Kidney (tissue), 14 donors: ENCODE measurements around the gene RGS4. TPM values are rescaled to one million over a fixed set of nuclear protein-coding genes. Genes with fewer than 3 reads are reported as not detected.
A peak's percentile ranks its signal among the peaks of the same experiment; 100 is the strongest.

Experiments
- DNase-seq, 5 donors: peaks; one replicate each; pipeline ENCODE4 v3.0.0-alpha.2; 2013 to 2020
- FAIRE-seq: peaks from 2 replicates; lab custom pipeline; 2012; peaks lifted over from hg19 to GRCh38; lab: Jason Lieb, UNC
- H3K27ac ChIP-seq, 2 donors: one replicate each; pipeline ENCODE4 v1.7.0; 2013; ENCODE audit warnings: low read depth in 2 of 2, low read length in 2 of 2, inconsistent platforms in 1 of 2
- H3K27me3 ChIP-seq: one replicate; pipeline ENCODE4 v1.7.1; 2013; ENCODE audit warnings: low read length, inconsistent platforms; ENCODE audit not compliant: control insufficient read depth, insufficient read depth
- H3K36me3 ChIP-seq, 3 donors: one replicate each; pipeline versions ENCODE4 v1.7.0 to v1.7.1; 2013; ENCODE audit warnings: low read length in 3 of 3, control low read depth in 1 of 3, inconsistent platforms in 1 of 3; ENCODE audit not compliant: insufficient read depth in 3 of 3, control insufficient read depth in 2 of 3
- H3K4me1 ChIP-seq, 3 donors: one replicate each; pipeline versions ENCODE4 v1.7.0 to v1.7.1; 2013; ENCODE audit warnings: low read length in 3 of 3, inconsistent platforms in 1 of 3, low read depth in 1 of 3; ENCODE audit not compliant: control insufficient read depth in 2 of 3, insufficient read depth in 2 of 3
- H3K4me3 ChIP-seq, 3 donors: one replicate each; pipeline versions ENCODE4 v1.7.0 to v1.8.1; 2013; ENCODE audit warnings: low read length in 3 of 3, control low read depth in 1 of 3, inconsistent platforms in 1 of 3
- H3K9ac ChIP-seq, 3 donors: one replicate each; pipeline versions ENCODE4 v1.7.0 to v1.7.1; 2013; ENCODE audit warnings: low read length in 3 of 3, control low read depth in 1 of 3, inconsistent platforms in 1 of 3
- H3K9me3 ChIP-seq, 3 donors: one replicate each; pipeline versions ENCODE4 v1.7.0 to v1.7.1; 2013; ENCODE audit warnings: low read length in 3 of 3, control low read depth in 1 of 3, inconsistent platforms in 1 of 3; ENCODE audit not compliant: control insufficient read depth in 2 of 3, insufficient read depth in 1 of 3
- CTCF ChIP-seq: IDR thresholded peaks from 3 replicates; pipeline ENCODE4 v1.5.1; 2012; ENCODE audit warnings: mild to moderate bottlenecking, moderate library complexity, borderline replicate concordance; ENCODE audit not compliant: insufficient read depth; ENCODE audit errors: extremely low read depth
- intact Hi-C: fragments of 100-400 bp; cut with DNase I; formaldehyde crosslinking; loops from one replicate; pipeline ENCODE4 v1.11.1; 2022
- polyA plus RNA-seq: library from polyadenylated mRNA; stranded (reverse); fragments of 350-450 nt; fragmentation: Illumina TruSeq; extraction: RNeasy Lipid Tissue Mini Kit (QIAGEN cat#74804); gene quantifications from one replicate; pipeline ENCODE4 v1.2.3, GENCODE V29; 2014; ENCODE audit warnings: low read depth, low replicate concordance; ENCODE audit not compliant: insufficient read depth
- total RNA-seq: library from RNA; stranded (reverse); fragmentation: NEBNext Ultra II Directional; extraction: Animal tissue kit (Norgen Biotek cat#: 25700); gene quantifications from one replicate; pipeline ENCODE4 v1.2.1, GENCODE V29; 2021
- donor health status: control.
- donor health status: control.
- donor health status: control.
- donor health status: control.
- donor health status: control.
- donor health status: DM: yes; HTN: yes; CAD: no.
- donor health status: Normal renal cell carcinoma (clear cell type).

Gene RGS4
- total and polyA plus RNA-seq, 2 donors from 2014 or later = 2.0 to 3.1 TPM

- no peak for TF ChIP-seq CTCF
- Histone ChIP-seq H3K36me3 (no peaks in the 10 kb centered on the region), H3K4me3 (no peak overlapping the region), H3K9me3 (no peaks in the 10 kb centered on the region), H3K27ac (no peak overlapping the region), H3K4me1 (no peaks in the 10 kb centered on the region), H3K27me3 (no peaks in the 10 kb centered on the region), H3K9ac (no peak overlapping the region)
- intact Hi-C loops = no loop called here
- DNase-seq (no peak), FAIRE-seq (no peak)
Measured at GRCh38 chr1:163060343-163061007, 8.7 kb upstream of the RGS4 start.

- Histone ChIP-seq H3K9me3 (no peaks in the 10 kb centered on the region), H3K27ac (no peak overlapping the region), H3K36me3 (no peaks in the 10 kb centered on the region), H3K27me3 (no peaks in the 10 kb centered on the region), H3K9ac (no peak overlapping the region), H3K4me1 (no peaks in the 10 kb centered on the region), H3K4me3 (no peak overlapping the region)
- TF ChIP-seq CTCF = no peak
- DNase-seq = peak in 3 of 5 donors; percentile 58 to 89 (median 78)
- intact Hi-C loops = no loop called here
- FAIRE-seq = no peak
Measured at GRCh38 chr1:163063143-163063542, 6.0 kb upstream of the RGS4 start.

GRCh38 chr1:163063610-163064009 is 5.6 kb upstream of the RGS4 start:
- H3K27me3 ChIP-seq = no peaks in the 10 kb centered on the region
- no peak for FAIRE-seq
- intact Hi-C loops = no loop called here

More at GRCh38 chr1:163063610-163064009, 5.6 kb upstream of the RGS4 start:
- H3K9me3 ChIP-seq = no peaks in the 10 kb centered on the region
- H3K9ac ChIP-seq = no peak overlapping the region
- H3K4me1 ChIP-seq = no peaks in the 10 kb centered on the region
- peak in 2 of 5 donors; percentile 38 to 60 for DNase-seq
- TF ChIP-seq CTCF = no peak
- H3K27ac ChIP-seq = no peak overlapping the region
- no peaks in the 10 kb centered on the region for H3K36me3 ChIP-seq
- H3K4me3 ChIP-seq = no peak overlapping the region
